H1 (cell line): ENCODE data around the gene CCDC47. TPM values are rescaled to one million over a fixed set of nuclear protein-coding genes. Genes with fewer than 3 reads are reported as not detected.
A peak's percentile ranks its signal among the peaks of the same experiment; 100 is the strongest.

ENCODE experiments used
- CTCF ChIA-PET: fragments of 300-600 bp; sonication (Branson Sonifier 250); formaldehyde crosslinking; loops from one replicate; lab custom pipeline; 2021; ENCODE audit not compliant: partially characterized antibody; lab: Charles Lee
- POLR2A ChIA-PET: fragments of 300-600 bp; sonication (Branson Sonifier 250); formaldehyde crosslinking; loops from one replicate; lab custom pipeline; 2021; ENCODE audit warnings: inconsistent platforms; ENCODE audit not compliant: partially characterized antibody; lab: Charles Lee
- DNase-seq, 2 experiments: peaks; one replicate each; pipeline versions ENCODE4 v3.0.0 to v3.0.0-alpha.2; 2010 to 2022; ENCODE audit warnings: low spot score in 2 of 2, low read depth in 1 of 2, mixed read lengths in 1 of 2
- FAIRE-seq: peaks from 2 replicates; lab custom pipeline; 2011; peaks lifted over from hg19 to GRCh38; lab: Jason Lieb, UNC
- H2AFZ ChIP-seq: 2 replicates; pipeline ENCODE4 v1.8.1; 2012; ENCODE audit warnings: low read length, inconsistent platforms
- H2AK5ac ChIP-seq: 2 replicates; pipeline ENCODE4 v1.6.1; 2013; ENCODE audit warnings: low read depth, low read length
- H2BK120ac ChIP-seq: replicated peaks from 2 replicates; pipeline ENCODE3; 2013; ENCODE audit warnings: low read depth, low read length, inconsistent platforms
- H2BK12ac ChIP-seq: 2 replicates; pipeline ENCODE4 v1.6.1; 2013; ENCODE audit warnings: low read depth, low read length
- H2BK15ac ChIP-seq: 2 replicates; pipeline ENCODE4 v1.6.1; 2013; ENCODE audit warnings: low read length
- H2BK20ac ChIP-seq: 2 replicates; pipeline ENCODE4 v1.6.1; 2013; ENCODE audit warnings: low read length
- H2BK5ac ChIP-seq: 2 replicates; pipeline ENCODE4 v1.6.1; 2013; ENCODE audit warnings: low read depth, low read length
- H3K14ac ChIP-seq: 2 replicates; pipeline ENCODE4 v1.6.1; 2013; ENCODE audit warnings: inconsistent platforms; ENCODE audit not compliant: insufficient read length
- H3K18ac ChIP-seq: 2 replicates; pipeline ENCODE4 v1.6.1; 2013; ENCODE audit warnings: low read length; ENCODE audit errors: extremely low read depth
- H3K23ac ChIP-seq: 2 replicates; pipeline ENCODE4 v1.6.1; 2013; ENCODE audit warnings: inconsistent platforms; ENCODE audit not compliant: insufficient read length
- H3K23me2 ChIP-seq: 2 replicates; pipeline ENCODE4 v1.6.1; 2013; ENCODE audit warnings: low read depth, low read length
- H3K27ac ChIP-seq: 2 replicates; pipeline ENCODE4 v1.6.1; 2011; ENCODE audit warnings: low read depth, low read length, inconsistent platforms
- H3K27me3 ChIP-seq, 4 experiments: replicated peaks in 1 of 4; 1 replicate in 1 of 4; 2 replicates in 3 of 4; pipeline versions ENCODE4 v1.6.1 to v1.8.1; 2011 to 2013; ENCODE audit warnings: low read length in 3 of 4, mild to moderate bottlenecking in 3 of 4, inconsistent platforms in 2 of 4, mixed read lengths in 2 of 4, moderate library complexity in 1 of 4; ENCODE audit not compliant: control insufficient read depth in 3 of 4, insufficient read depth in 3 of 4; ENCODE audit errors: extremely low read depth in 1 of 4
- H3K36me3 ChIP-seq, 4 experiments: 2 replicates each; pipeline versions ENCODE4 v1.6.1 to v1.8.1; 2011 to 2013; ENCODE audit warnings: mild to moderate bottlenecking in 4 of 4, low read length in 3 of 4, moderate library complexity in 2 of 4, control low read depth in 1 of 4, inconsistent platforms in 1 of 4; ENCODE audit not compliant: insufficient read depth in 4 of 4, control insufficient read depth in 2 of 4
- H3K4ac ChIP-seq: replicated peaks from 2 replicates; pipeline ENCODE3; 2013; ENCODE audit warnings: low read length, low read depth, mixed read lengths, inconsistent platforms; ENCODE audit not compliant: insufficient read length
- H3K4me1 ChIP-seq, 4 experiments: replicated peaks in 1 of 4; 1 replicate in 1 of 4; 2 replicates in 3 of 4; pipeline versions ENCODE4 v1.6.1 to v1.8.1; 2011 to 2013; ENCODE audit warnings: low read length in 3 of 4, inconsistent platforms in 2 of 4, mixed read lengths in 1 of 4; ENCODE audit not compliant: insufficient read depth in 4 of 4, control insufficient read depth in 3 of 4
- H3K4me2 ChIP-seq, 2 experiments: 2 replicates each; pipeline versions ENCODE4 v1.6.1 to v1.8.1; 2011 to 2013; ENCODE audit warnings: low read depth in 2 of 2, low read length in 2 of 2, control low read depth in 1 of 2, inconsistent platforms in 1 of 2, mild to moderate bottlenecking in 1 of 2; ENCODE audit not compliant: insufficient read depth in 1 of 2
- H3K4me3 ChIP-seq, 4 experiments: fragments of 200-600, 300-600 bp in 1 of 4; sonication (generic), shearing (Covaris generic), sonication (Bioruptor Twin) in 1 of 4; 2 replicates each; pipeline versions ENCODE4 v1.5.1 to v1.8.1; 2011 to 2016; ENCODE audit warnings: low read length in 4 of 4, low read depth in 3 of 4, control low read depth in 2 of 4, inconsistent platforms in 2 of 4, mild to moderate bottlenecking in 2 of 4, mixed read lengths in 1 of 4, moderate library complexity in 1 of 4; ENCODE audit not compliant: insufficient read depth in 2 of 4; ENCODE audit errors: extremely low read depth in 1 of 4
- H3K56ac ChIP-seq: replicated peaks from 2 replicates; pipeline ENCODE3; 2013; ENCODE audit warnings: low read depth, mild to moderate bottlenecking, mixed read lengths, low read length, inconsistent platforms; ENCODE audit not compliant: insufficient read length
- H3K79me1 ChIP-seq: 2 replicates; pipeline ENCODE4 v1.6.1; 2013; ENCODE audit warnings: low read depth, low read length, control low read depth
- H3K79me2 ChIP-seq, 2 experiments: 2 replicates each; pipeline versions ENCODE4 v1.6.1 to v1.8.1; 2012 to 2013; ENCODE audit warnings: low read length in 2 of 2, mild to moderate bottlenecking in 2 of 2, inconsistent platforms in 1 of 2; ENCODE audit not compliant: insufficient read depth in 2 of 2, control insufficient read depth in 1 of 2
- H3K9ac ChIP-seq, 4 experiments: replicated peaks in 1 of 4; 1 replicate in 1 of 4; 2 replicates in 3 of 4; pipeline versions ENCODE4 v1.6.1 to v1.8.1; 2011 to 2013; ENCODE audit warnings: low read depth in 3 of 4, low read length in 3 of 4, control low read depth in 2 of 4, mild to moderate bottlenecking in 2 of 4, moderate library complexity in 2 of 4, inconsistent platforms in 1 of 4; ENCODE audit errors: extremely low read depth in 1 of 4
- H3K9me3 ChIP-seq, 2 experiments: 2 replicates each; pipeline versions ENCODE4 v1.6.1 to v1.8.1; 2012 to 2013; ENCODE audit warnings: mild to moderate bottlenecking in 2 of 2, moderate library complexity in 2 of 2, control low read depth in 1 of 2, inconsistent platforms in 1 of 2, low read depth in 1 of 2, low read length in 1 of 2, mixed read lengths in 1 of 2; ENCODE audit not compliant: insufficient read depth in 2 of 2
- H4K20me1 ChIP-seq, 2 experiments: replicated peaks in 1 of 2; 2 replicates each; pipeline versions ENCODE3 to v1.8.1; 2011 to 2013; ENCODE audit warnings: inconsistent platforms in 2 of 2, low read length in 2 of 2, mild to moderate bottlenecking in 1 of 2; ENCODE audit not compliant: insufficient read depth in 2 of 2, control insufficient read depth in 1 of 2
- H4K5ac ChIP-seq: 2 replicates; pipeline ENCODE4 v1.6.1; 2013; ENCODE audit warnings: low read length, low read depth, mixed read lengths, inconsistent platforms; ENCODE audit not compliant: insufficient read length
- H4K8ac ChIP-seq: 2 replicates; pipeline ENCODE4 v1.8.0; 2013; ENCODE audit warnings: mild to moderate bottlenecking, moderate library complexity, low read length, inconsistent platforms; ENCODE audit not compliant: insufficient read depth; ENCODE audit errors: extremely low read depth
- H4K91ac ChIP-seq: replicated peaks from 2 replicates; pipeline ENCODE3; 2013; ENCODE audit warnings: low read length, mixed read lengths, inconsistent platforms; ENCODE audit not compliant: insufficient read length
- BACH1 ChIP-seq: IDR thresholded peaks from 2 replicates; pipeline ENCODE4 v1.6.1; 2012; ENCODE audit warnings: low read length, improper control_type of control experiment
- BCL11A ChIP-seq, 2 experiments: IDR thresholded peaks; one replicate each; pipeline ENCODE4 v1.6.1; 2011; ENCODE audit warnings: low read depth in 2 of 2, low read length in 2 of 2, mild to moderate bottlenecking in 2 of 2
- E2F6 ChIP-seq: IDR thresholded peaks from 2 replicates; pipeline ENCODE4 v1.6.1; 2012; ENCODE audit warnings: inconsistent platforms
- JUND ChIP-seq: IDR thresholded peaks from 2 replicates; pipeline ENCODE4 v1.6.1; 2011; ENCODE audit warnings: mild to moderate bottlenecking, improper control_type of control experiment, low read length
- KDM5A ChIP-seq: fragments of 200-600 bp; IDR thresholded peaks from 2 replicates; pipeline ENCODE4 v1.7.1; 2012; ENCODE audit warnings: mild to moderate bottlenecking, low read length, inconsistent platforms, mixed read lengths
- MAX ChIP-seq: IDR thresholded peaks from 2 replicates; pipeline ENCODE4 v1.6.1; 2012; ENCODE audit warnings: inconsistent platforms
- RNF2 ChIP-seq: fragments of 200-900, 300-1000 bp; sonication (generic); IDR thresholded peaks from 2 replicates; pipeline ENCODE4 v1.7.1; 2016; ENCODE audit warnings: borderline replicate concordance, low read depth, mild to moderate bottlenecking, antibody characterized with exemption, low read length; ENCODE audit not compliant: poor library complexity, severe bottlenecking; ENCODE audit errors: missing control alignments
- SIRT6 ChIP-seq: IDR thresholded peaks from one replicate; pipeline ENCODE4 v1.7.1; 2012; ENCODE audit warnings: low read length, inconsistent platforms
- USF2 ChIP-seq: IDR thresholded peaks from 2 replicates; pipeline ENCODE4 v1.6.1; 2011; ENCODE audit warnings: low read length, improper control_type of control experiment
- WGBS, 2 experiments: shearing (Covaris generic) in 1 of 2; methylation state at CpG; one replicate each; pipeline versions ENCODE4 v1.1.6 to v1.1.7; 2013 to 2015; ENCODE audit warnings: low lambda C conversion rate in 2 of 2, mixed read lengths in 2 of 2, inconsistent platforms in 1 of 2, low coverage in 1 of 2, missing lambda C conversion rate in 1 of 2; ENCODE audit not compliant: insufficient replicate concordance in 2 of 2, insufficient coverage in 1 of 2, insufficient read length in 1 of 2; ENCODE audit errors: extremely low coverage in 1 of 2, missing lambda C conversion rate in 1 of 2; 5-methylcytosine and 5-hydroxymethylcytosine counted together
- polyA plus RNA-seq, 7 experiments: library from polyadenylated mRNA; depleted of rRNA in 3 of 7; stranded (reverse) in 5 of 7; unstranded in 2 of 7; fragments of >200 nt in 5 of 7; fragments of 200-250 nt in 2 of 7; gene quantifications; 1 replicate in 5 of 7; 2 replicates in 1 of 7; 4 replicates in 1 of 7; pipeline versions ENCODE4 v1.2.1 to v1.2.3, GENCODE V29; 2011 to 2013; ENCODE audit warnings: missing spikeins in 2 of 7, mixed read lengths in 2 of 7
- total RNA-seq: library from RNA; stranded (reverse); fragmentation: NEBNext Ultra II Directional; extraction: Animal tissue kit (Norgen Biotek cat#: 25700); gene quantifications from 2 replicates; pipeline ENCODE4 v1.2.1, GENCODE V29; 2021

The CCDC47 gene
- total and polyA plus RNA-seq, 2 of the 8 experiments (the other 6 are each of a cell fraction or from before 2014, with no cell fraction given): 21.2 to 83.1 TPM

- H3K79me2 ChIP-seq: no peaks in the 10 kb centered on the region
- no peak overlapping the region for H4K91ac ChIP-seq
- H3K27ac ChIP-seq: no peak overlapping the region
- DNase-seq (peak in 1 of 2 experiments; percentile 65), FAIRE-seq (peak; percentile 69)
- H3K56ac ChIP-seq: no peak overlapping the region
- no peak overlapping the region for H2AFZ ChIP-seq
- no peaks in the 10 kb centered on the region for H3K9me3 ChIP-seq
- no peak overlapping the region for H2BK120ac ChIP-seq
- H2BK20ac ChIP-seq: no peak overlapping the region
- H2BK12ac ChIP-seq: no peak overlapping the region
- peaks cover 0 to 5% (median 0%) of the 10 kb centered on the region in 4 experiments; a peak in 3 of 7 replicates for H3K27me3 ChIP-seq
- POLR2A ChIA-PET: interaction anchor here (1.3 to 3.2 kb wide), 5 partner anchors 14 to 79 kb away, joined by 3 to 21 read pairs (median 3); partner anchors contain the start of gene MAP3K3
- H4K20me1 ChIP-seq: peaks cover 3 to 6% of the 10 kb centered on the region in 2 experiments
- no peak overlapping the region for H2BK5ac ChIP-seq
- WGBS, 2 experiments: 71% methylated on average over 9 of the region's 9 CpGs; no CpG with 5 or more reads in 1 of the 2 experiments
- H3K23me2 ChIP-seq: peaks cover 16% of the 10 kb centered on the region; the same call in 1 of the 2 replicates
- no peak overlapping the region for H3K18ac ChIP-seq
- no peak overlapping the region for H3K9ac ChIP-seq
- no peak overlapping the region for H3K4ac ChIP-seq
- peaks cover 1 to 24% (median 14%) of the 10 kb centered on the region in 4 experiments; a peak in 6 of 7 replicates for H3K4me1 ChIP-seq
- H2AK5ac ChIP-seq: no peak overlapping the region
- no peak overlapping the region for H3K14ac ChIP-seq
- H3K79me1 ChIP-seq: no peaks in the 10 kb centered on the region
- H3K4me3 ChIP-seq: no peak overlapping the region
- no peak overlapping the region for H4K8ac ChIP-seq
- no peak overlapping the region for H2BK15ac ChIP-seq
- H3K36me3 ChIP-seq: peaks cover 0 to 5% (median under 1%) of the 10 kb centered on the region in 4 experiments; a peak in 2 of 8 replicates
- H4K5ac ChIP-seq: no peak overlapping the region
- H3K23ac ChIP-seq: no peak overlapping the region
- no peak overlapping the region for H3K4me2 ChIP-seq
- CTCF ChIA-PET: interaction anchor here (0.6 to 7.3 kb wide), 23 partner anchors 9 to 599 kb away, joined by 3 to 65 read pairs (median 5); no protein-coding TSS in a partner anchor
- TF ChIP-seq USF2 (no peak), JUND (no peak), MAX (no peak), RNF2 (no peak), BACH1 (no peak), SIRT6 (no peak), KDM5A (no peak), E2F6 (no peak), BCL11A (IDR thresholded peaks at IDR 0.05; ENCODE audit: low read depth in 2 of 2, low read length in 2 of 2) (no peak)
These were observed 76.9 kb downstream of the CCDC47 start for GRCh38 chr17:63696381-63696961.
